Keratinocyte (primary cell): ENCODE results near the gene RER1.

ENCODE experiments used
- EZH2 ChIP-seq: IDR thresholded peaks from one replicate; pipeline ENCODE4 v1.6.1; 2012; ENCODE audit warnings: inconsistent platforms, mild to moderate bottlenecking, low read length, moderate library complexity
- TF ChIP-seq, protein P1 (sequence below), 3 experiments: IDR thresholded peaks in 1 of 3; conservative IDR thresholded peaks in 1 of 3; optimal IDR thresholded peaks in 1 of 3; 2 replicates in 2 of 3; 3 replicates in 1 of 3; pipeline versions ENCODE3 to v1.5.1; 2011; ENCODE audit warnings: low read length in 3 of 3, mild to moderate bottlenecking in 3 of 3, moderate library complexity in 2 of 3, control low read depth in 1 of 3, inconsistent platforms in 1 of 3; ENCODE audit not compliant: insufficient read depth in 2 of 3; ENCODE audit errors: extremely low read depth in 1 of 3

DNA sequence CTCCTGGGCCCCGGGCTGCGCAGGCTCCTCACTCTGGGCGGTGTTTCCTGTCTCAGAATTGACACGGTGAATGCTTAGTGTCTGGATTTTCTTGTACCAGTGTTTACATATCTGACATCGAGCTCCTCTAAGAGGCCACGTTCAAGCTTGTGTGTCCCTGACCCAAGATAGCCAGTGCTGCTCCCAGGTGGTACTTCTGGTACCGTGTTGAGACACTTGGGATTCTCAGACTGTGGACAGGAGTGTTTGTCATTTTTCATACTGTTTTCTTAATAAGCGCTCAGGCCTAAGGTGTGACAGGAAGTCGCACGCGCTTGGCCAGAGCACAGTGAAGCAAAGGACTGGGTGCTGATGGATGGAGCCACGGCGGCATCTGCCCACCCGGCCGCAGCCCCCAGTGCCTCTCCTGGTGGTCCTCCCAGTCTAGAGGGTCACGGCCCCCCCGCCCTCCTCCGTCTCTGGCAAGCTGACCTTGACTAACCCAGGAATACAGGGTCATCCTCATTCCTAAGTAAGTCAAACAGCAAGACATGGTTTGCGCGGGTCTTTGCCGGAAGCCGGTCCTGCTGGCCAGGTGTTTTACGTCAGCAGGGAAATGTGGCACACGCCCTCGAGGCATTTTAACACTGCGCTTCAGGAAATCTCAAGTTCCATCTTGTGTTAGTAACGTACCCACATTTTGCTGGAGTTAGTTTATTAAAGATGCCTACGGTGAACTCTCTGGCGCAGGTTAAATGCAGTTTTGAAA lies 12.7 kb downstream of the RER1 start:
- TF ChIP-seq, protein P1, sequence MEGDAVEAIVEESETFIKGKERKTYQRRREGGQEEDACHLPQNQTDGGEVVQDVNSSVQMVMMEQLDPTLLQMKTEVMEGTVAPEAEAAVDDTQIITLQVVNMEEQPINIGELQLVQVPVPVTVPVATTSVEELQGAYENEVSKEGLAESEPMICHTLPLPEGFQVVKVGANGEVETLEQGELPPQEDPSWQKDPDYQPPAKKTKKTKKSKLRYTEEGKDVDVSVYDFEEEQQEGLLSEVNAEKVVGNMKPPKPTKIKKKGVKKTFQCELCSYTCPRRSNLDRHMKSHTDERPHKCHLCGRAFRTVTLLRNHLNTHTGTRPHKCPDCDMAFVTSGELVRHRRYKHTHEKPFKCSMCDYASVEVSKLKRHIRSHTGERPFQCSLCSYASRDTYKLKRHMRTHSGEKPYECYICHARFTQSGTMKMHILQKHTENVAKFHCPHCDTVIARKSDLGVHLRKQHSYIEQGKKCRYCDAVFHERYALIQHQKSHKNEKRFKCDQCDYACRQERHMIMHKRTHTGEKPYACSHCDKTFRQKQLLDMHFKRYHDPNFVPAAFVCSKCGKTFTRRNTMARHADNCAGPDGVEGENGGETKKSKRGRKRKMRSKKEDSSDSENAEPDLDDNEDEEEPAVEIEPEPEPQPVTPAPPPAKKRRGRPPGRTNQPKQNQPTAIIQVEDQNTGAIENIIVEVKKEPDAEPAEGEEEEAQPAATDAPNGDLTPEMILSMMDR (optimal IDR thresholded peaks at IDR 0.05 in 1 of 3, IDR thresholded peaks at IDR 0.05 in 1 of 3, conservative IDR thresholded peaks at IDR 0.05 in 1 of 3; ENCODE audit: extremely low read depth in 1 of 3, insufficient read depth in 2 of 3, low read length in 3 of 3): no peak
- no peak for TF ChIP-seq EZH2
